Trophoblast cell (in vitro differentiated cells and primary cell): ENCODE measurements around the gene ZNF605.

ENCODE experiments used
- DNase-seq, 2 donors: peaks; one replicate each; pipeline ENCODE4 v3.0.0-alpha.2; 2016
- H2AFZ ChIP-seq: 2 replicates; pipeline ENCODE4 v1.6.1; 2013; ENCODE audit warnings: low read length, moderate library complexity, mild to moderate bottlenecking; ENCODE audit not compliant: insufficient read depth, poor library complexity
- H2AK5ac ChIP-seq: 2 replicates; pipeline ENCODE4 v1.6.1; 2013; ENCODE audit warnings: mild to moderate bottlenecking, low read length
- H2BK120ac ChIP-seq: 2 replicates; pipeline ENCODE4 v1.6.1; 2013; ENCODE audit warnings: low read length, mild to moderate bottlenecking, moderate library complexity; ENCODE audit not compliant: insufficient read depth, poor library complexity
- H2BK12ac ChIP-seq: 2 replicates; pipeline ENCODE4 v1.6.1; 2013; ENCODE audit warnings: mild to moderate bottlenecking, low read length, moderate library complexity
- H2BK5ac ChIP-seq: 2 replicates; pipeline ENCODE4 v1.6.1; 2013; ENCODE audit warnings: low read length, low read depth, moderate library complexity, mild to moderate bottlenecking; ENCODE audit not compliant: poor library complexity
- H3K14ac ChIP-seq: 2 replicates; pipeline ENCODE4 v1.6.1; 2013; ENCODE audit warnings: mild to moderate bottlenecking, low read length
- H3K18ac ChIP-seq: 2 replicates; pipeline ENCODE4 v1.6.1; 2013; ENCODE audit warnings: mild to moderate bottlenecking, low read length
- H3K23ac ChIP-seq: 2 replicates; pipeline ENCODE4 v1.6.1; 2013; ENCODE audit warnings: low read length
- H3K27ac ChIP-seq: 2 replicates; pipeline ENCODE4 v1.5.1; 2013; ENCODE audit warnings: low read depth, mild to moderate bottlenecking, inconsistent platforms, low read length, moderate library complexity
- H3K27me3 ChIP-seq: 2 replicates; pipeline ENCODE4 v1.6.1; 2013; ENCODE audit warnings: inconsistent platforms, mild to moderate bottlenecking, low read length, moderate library complexity; ENCODE audit not compliant: insufficient read depth
- H3K36me3 ChIP-seq, 2 experiments: 1 replicate in 1 of 2; 2 replicates in 1 of 2; pipeline ENCODE4 v1.6.1; 2013; ENCODE audit warnings: low read length in 2 of 2, mild to moderate bottlenecking in 2 of 2, moderate library complexity in 1 of 2; ENCODE audit not compliant: insufficient read depth in 2 of 2, control insufficient read depth in 1 of 2
- H3K4ac ChIP-seq: 2 replicates; pipeline ENCODE4 v1.6.1; 2013; ENCODE audit warnings: low read depth, mild to moderate bottlenecking, low read length, moderate library complexity
- H3K4me1 ChIP-seq, 2 experiments: 1 replicate in 1 of 2; 2 replicates in 1 of 2; pipeline ENCODE4 v1.6.1; 2013; ENCODE audit warnings: low read length in 2 of 2, mild to moderate bottlenecking in 2 of 2, moderate library complexity in 1 of 2; ENCODE audit not compliant: insufficient read depth in 2 of 2, control insufficient read depth in 1 of 2
- H3K4me2 ChIP-seq: 2 replicates; pipeline ENCODE4 v1.6.1; 2013; ENCODE audit warnings: inconsistent platforms, mild to moderate bottlenecking, low read length, moderate library complexity
- H3K4me3 ChIP-seq: 2 replicates; pipeline ENCODE4 v1.5.1; 2013; ENCODE audit warnings: mild to moderate bottlenecking, low read depth, low read length, inconsistent platforms
- H3K79me1 ChIP-seq: one replicate; pipeline ENCODE4 v1.6.1; 2013; ENCODE audit warnings: low read length
- H3K79me2 ChIP-seq: 2 replicates; pipeline ENCODE4 v1.6.1; 2013; ENCODE audit warnings: low read length, mild to moderate bottlenecking; ENCODE audit not compliant: control insufficient read depth, insufficient read depth, poor library complexity
- H3K9ac ChIP-seq: 2 replicates; pipeline ENCODE4 v1.6.1; 2013; ENCODE audit warnings: mild to moderate bottlenecking, low read length
- H3K9me3 ChIP-seq: 2 replicates; pipeline ENCODE4 v1.6.1; 2013; ENCODE audit warnings: low read depth, mild to moderate bottlenecking, control low read depth, inconsistent platforms, low read length; ENCODE audit not compliant: insufficient read depth
- H4K12ac ChIP-seq: 2 replicates; pipeline ENCODE4 v1.6.1; 2013; ENCODE audit warnings: low read depth, mild to moderate bottlenecking, low read length, moderate library complexity
- H4K8ac ChIP-seq: 2 replicates; pipeline ENCODE4 v1.6.1; 2013; ENCODE audit warnings: low read depth, mild to moderate bottlenecking, low read length, moderate library complexity
- H4K91ac ChIP-seq: one replicate; pipeline ENCODE4 v1.6.1; 2013; ENCODE audit warnings: low read depth, mild to moderate bottlenecking, low read length, moderate library complexity
- WGBS: extraction: QIAGEN DNeasy Blood & Tissue Kit; methylation state at CpG from one replicate; pipeline ENCODE4 v1.1.7; 2013; ENCODE audit warnings: missing lambda C conversion rate; ENCODE audit not compliant: insufficient read length, insufficient coverage; ENCODE audit errors: extremely low coverage; 5-methylcytosine and 5-hydroxymethylcytosine counted together

ZNF605 gene

DNA sequence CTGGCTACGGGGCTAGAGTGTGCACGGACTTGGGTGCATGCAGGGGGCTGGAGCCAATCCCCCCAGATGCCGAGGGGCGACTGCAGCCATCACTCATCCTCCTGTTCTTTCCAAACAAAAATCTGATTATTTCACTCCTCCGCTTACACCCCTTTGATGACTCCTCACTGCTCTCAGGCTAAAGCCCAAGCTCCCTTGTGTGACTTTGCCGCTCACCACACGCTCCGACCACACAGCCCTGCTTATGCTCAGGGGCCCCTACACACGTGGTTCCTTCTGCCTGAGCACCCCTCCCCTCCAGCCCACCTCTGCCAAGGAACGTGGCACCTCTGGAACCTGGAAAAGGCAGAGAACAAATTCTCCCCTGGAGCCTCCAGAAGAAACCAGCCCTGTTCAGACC lies 82.4 kb downstream of the ZNF605 start:
- no peak overlapping the region for H2BK12ac ChIP-seq
- no peak overlapping the region for H2AFZ ChIP-seq
- no peaks in the 10 kb centered on the region for H3K9me3 ChIP-seq
- no peak overlapping the region for H3K9ac ChIP-seq
- no peak overlapping the region for H4K8ac ChIP-seq
- H4K12ac ChIP-seq, result no peak overlapping the region
- H2AK5ac ChIP-seq, result no peak overlapping the region
- H3K27me3 ChIP-seq, result no peaks in the 10 kb centered on the region
- H3K79me2 ChIP-seq, result no peaks in the 10 kb centered on the region
- no peak overlapping the region for H3K27ac ChIP-seq
- no peak overlapping the region for H2BK5ac ChIP-seq
- no peak overlapping the region for H3K4ac ChIP-seq
- no peak overlapping the region for H3K4me3 ChIP-seq
- H3K14ac ChIP-seq, result no peak overlapping the region
- no peak overlapping the region for H4K91ac ChIP-seq
- H3K18ac ChIP-seq, result no peak overlapping the region
- no peak for DNase-seq
- WGBS, result no CpG with 5 or more reads among the region's 10 CpGs
- peaks cover 66 to 70% of the 10 kb centered on the region in 2 experiments for H3K36me3 ChIP-seq
- H3K79me1 ChIP-seq, result no peaks in the 10 kb centered on the region
- H2BK120ac ChIP-seq, result no peak overlapping the region
- H3K4me1 ChIP-seq, result no peaks in the 10 kb centered on the region
- no peak overlapping the region for H3K23ac ChIP-seq
- H3K4me2 ChIP-seq, result no peak overlapping the region

GRCh38 chr12:132872975-132873421 lies 83.1 kb downstream of the ZNF605 start:
- Histone ChIP-seq H3K79me1 (no peaks in the 10 kb centered on the region), H2BK12ac (no peak overlapping the region), H3K9ac (no peak overlapping the region), H2AK5ac (no peak overlapping the region), H3K27ac (no peak overlapping the region), H2BK5ac (no peak overlapping the region), H4K8ac (no peak overlapping the region), H3K18ac (no peak overlapping the region), H3K4me3 (no peak overlapping the region), H4K12ac (no peak overlapping the region), H4K91ac (no peak overlapping the region), H3K79me2 (no peaks in the 10 kb centered on the region), H2BK120ac (no peak overlapping the region), H3K4me2 (no peak overlapping the region), H3K27me3 (no peaks in the 10 kb centered on the region), H3K23ac (no peak overlapping the region), H2AFZ (no peak overlapping the region), H3K4ac (no peak overlapping the region), H3K36me3 (peaks cover 70 to 74% of the 10 kb centered on the region in 2 experiments), H3K4me1 (no peaks in the 10 kb centered on the region), H3K14ac (no peak overlapping the region), H3K9me3 (no peaks in the 10 kb centered on the region)
- no CpG with 5 or more reads among the region's 12 CpGs for WGBS
- no peak for DNase-seq

GRCh38 chr12:132872073-132872855 lies 83.8 kb downstream of the ZNF605 start:
- Histone ChIP-seq H3K18ac (peak overlapping the region; percentile 40), H4K91ac (no peak overlapping the region), H3K4me1 (peaks cover 2 to 3% of the 10 kb centered on the region in 2 experiments), H3K36me3 (peaks cover 72 to 76% of the 10 kb centered on the region in 2 experiments), H3K79me2 (no peaks in the 10 kb centered on the region), H3K79me1 (no peaks in the 10 kb centered on the region), H3K14ac (no peak overlapping the region), H3K23ac (no peak overlapping the region), H4K8ac (no peak overlapping the region), H3K4me2 (no peak overlapping the region), H3K9ac (no peak overlapping the region), H3K27me3 (no peaks in the 10 kb centered on the region), H3K9me3 (no peaks in the 10 kb centered on the region), H2AFZ (no peak overlapping the region), H3K4me3 (no peak overlapping the region), H3K4ac (no peak overlapping the region), H4K12ac (no peak overlapping the region), H2BK120ac (no peak overlapping the region), H2BK5ac (no peak overlapping the region), H3K27ac (no peak overlapping the region), H2AK5ac (no peak overlapping the region), H2BK12ac (no peak overlapping the region)
- DNase-seq, result no peak
- WGBS, result no CpG with 5 or more reads among the region's 21 CpGs

GRCh38 chr12:132869551-132869950 lies 86.6 kb downstream of the ZNF605 start:
- WGBS, result no CpG with 5 or more reads among the region's 14 CpGs
- H2BK12ac ChIP-seq, result no peak overlapping the region

More at GRCh38 chr12:132869551-132869950, 86.6 kb downstream of the ZNF605 start:
- H3K4me1 ChIP-seq, result peaks cover 11 to 12% of the 10 kb centered on the region in 2 experiments
- peaks cover 4% of the 10 kb centered on the region for H3K9me3 ChIP-seq
- H2BK120ac ChIP-seq, result no peak overlapping the region
- H4K12ac ChIP-seq, result no peak overlapping the region
- no peak overlapping the region for H3K23ac ChIP-seq
- no peak overlapping the region for H4K8ac ChIP-seq
- no peak for DNase-seq
- peaks cover 4% of the 10 kb centered on the region for H3K79me1 ChIP-seq
- no peak overlapping the region for H2BK5ac ChIP-seq
- H3K4me2 ChIP-seq, result no peak overlapping the region
- no peak overlapping the region for H3K14ac ChIP-seq
- H2AK5ac ChIP-seq, result no peak overlapping the region
- H3K18ac ChIP-seq, result no peak overlapping the region
- no peak overlapping the region for H3K4ac ChIP-seq
- H3K27me3 ChIP-seq, result no peaks in the 10 kb centered on the region
- H3K9ac ChIP-seq, result no peak overlapping the region
- no peak overlapping the region for H3K4me3 ChIP-seq
- peaks cover 61 to 69% of the 10 kb centered on the region in 2 experiments for H3K36me3 ChIP-seq
- H4K91ac ChIP-seq, result no peak overlapping the region
- no peaks in the 10 kb centered on the region for H3K79me2 ChIP-seq
- no peak overlapping the region for H3K27ac ChIP-seq
- H2AFZ ChIP-seq, result no peak overlapping the region
